Measurements from ENCODE around the gene C12orf54. TPM values are rescaled to one million over a fixed set of nuclear protein-coding genes. Genes with fewer than 3 reads are reported as not detected.

Gene C12orf54
- total and polyA plus RNA-seq, 2 of the 13 experiments (the other 11 are each of a cell fraction or from before 2014, with no cell fraction given) = not detected

- H3K4me1 ChIP-seq (ENCODE audit: insufficient read depth, low read length) = no peaks in the 10 kb centered on the region
- H3K9me3 ChIP-seq (ENCODE audit: low read length) = no peaks in the 10 kb centered on the region
- DNase-seq (ENCODE audit: low spot score) (no peak), ATAC-seq (no peak), FAIRE-seq (no peak)
- TF ChIP-seq ISX (CRISPR knock-in tag; conservative IDR thresholded peaks at IDR 0.05) (no peak), ZNF564 (CRISPR knock-in tag; IDR thresholded peaks at IDR 0.05) (no peak), HNF1B (CRISPR knock-in tag; IDR thresholded peaks at IDR 0.05) (no peak), ZNF710 (CRISPR knock-in tag; IDR thresholded peaks at IDR 0.05; ENCODE audit: borderline replicate concordance) (no peak), CENPT (CRISPR knock-in tag; IDR thresholded peaks at IDR 0.05; ENCODE audit: low read depth) (no peak), AGO2 (optimal IDR thresholded peaks at IDR 0.05; ENCODE audit: low read depth, low read length) (no peak), TFDP2 (CRISPR knock-in tag; IDR thresholded peaks at IDR 0.05) (no peak)
- 3% methylated on average over 2 of the region's 2 CpGs for WGBS (ENCODE audit: low lambda C conversion rate)
- H3K27ac ChIP-seq (ENCODE audit: extremely low read length, insufficient read depth, low read length) = no peak overlapping the region
- POLR2A ChIA-PET = no interaction called here
- H3K4me3 ChIP-seq (replicated peaks in 1 of 3; ENCODE audit: insufficient read depth in 1 of 3, low read depth in 2 of 3, low read length in 3 of 3) = no peak overlapping the region
- H3K4me2 ChIP-seq (ENCODE audit: low read depth, low read length) = no peak overlapping the region
- no TSS peak for BruUV-seq (replicated peaks)
- CTCF ChIA-PET (ENCODE audit: low intra/inter-chr PET ratio, low total read pairs) = no interaction called here
- intact Hi-C loops (cut with micrococcal nuclease; ENCODE audit: unreplicated experiment) = loop anchor here (2.0 kb wide), 1 partner anchor 118 kb away; no protein-coding TSS in a partner anchor
- H3K9ac ChIP-seq (ENCODE audit: insufficient read depth, low read depth, low read length) = no peak overlapping the region
- no peak overlapping the region for H2AFZ ChIP-seq (ENCODE audit: low read length)
- in situ Hi-C loops (cut with HindIII; ENCODE audit: extremely low pct_ligation_motif_present, low pct_unique_long_range_greater_than_20kb) = no loop called here
- H3K79me2 ChIP-seq (ENCODE audit: insufficient read depth, low read length) = no peaks in the 10 kb centered on the region
- H3K27me3 ChIP-seq (ENCODE audit: control insufficient read depth in 1 of 2, insufficient read depth in 2 of 2, low read length in 2 of 2) = 0 out of 5 replicates have a peak, but pooled peaks cover 0 to 4% of the 10 kb centered on the region in 2 experiments
- H3K36me3 ChIP-seq (replicated peaks in 1 of 2; ENCODE audit: control insufficient read depth in 1 of 2, insufficient read depth in 2 of 2, low read length in 2 of 2) = no peaks in the 10 kb centered on the region
- H4K20me1 ChIP-seq (ENCODE audit: insufficient read depth, low read length) = no peaks in the 10 kb centered on the region
These were observed 27.2 kb upstream of the C12orf54 start for GRCh38 chr12:48455116-48455515.
